Measurements from ENCODE around the gene MLH1.

MLH1 gene

GRCh38 chr3:37096288-37096687 is 103.0 kb downstream of the MLH1 start:
- no peak for DNase-seq

- no peak for DNase-seq
These were observed 103.7 kb downstream of the MLH1 start for GRCh38 chr3:37096975-37097374.

- DNase-seq: no peak
These were observed 104.5 kb downstream of the MLH1 start for GRCh38 chr3:37097776-37098175.

DNA sequence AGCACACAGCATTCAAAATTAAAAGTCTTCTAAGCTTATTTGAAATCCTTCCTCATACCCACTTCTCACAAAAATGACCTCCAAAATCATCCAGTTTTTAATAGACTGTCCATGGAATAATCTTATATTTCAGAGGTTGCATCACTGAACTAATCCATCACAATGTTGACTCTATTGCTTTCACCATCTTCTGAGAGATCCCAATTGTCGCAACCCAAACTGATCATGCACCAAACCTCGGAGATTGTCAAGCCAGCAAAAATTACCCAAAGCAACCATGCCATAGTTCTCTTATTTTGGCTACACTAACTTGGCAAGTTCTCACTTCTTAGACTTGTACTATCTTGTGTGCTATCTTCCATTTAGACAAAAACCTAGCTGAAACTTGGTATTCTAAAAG is 105.6 kb downstream of the MLH1 start:
- no peak for DNase-seq

- DNase-seq: no peak
These were observed 106.2 kb downstream of the MLH1 start for GRCh38 chr3:37099469-37099868.

DNA sequence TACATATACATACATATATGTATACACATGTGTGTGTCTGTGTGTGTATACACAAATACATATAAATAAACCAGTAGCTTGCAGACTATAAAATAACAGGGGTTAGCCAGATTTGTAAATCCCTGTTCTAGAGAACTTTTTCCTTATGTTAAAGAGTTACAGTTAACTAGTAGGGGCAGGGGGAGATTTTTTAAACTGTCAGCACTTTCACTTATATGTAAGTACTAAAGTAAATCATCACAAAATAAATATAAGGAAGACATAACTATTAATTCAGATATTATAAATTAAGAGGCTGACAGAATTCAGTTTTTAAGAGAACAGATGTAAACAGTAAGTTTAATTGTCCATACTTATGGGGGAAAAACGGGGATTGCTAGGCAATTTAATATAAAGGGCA is 107.1 kb downstream of the MLH1 start:
- no peak for DNase-seq

All from stimulated activated naive CD4-positive, alpha-beta T cell (primary cell).